Liver (tissue), 9 donors: Measurements from ENCODE around the gene CD300C. TPM values are rescaled to one million over a fixed set of nuclear protein-coding genes. Genes with fewer than 3 reads are reported as not detected.

Experiments
- DNase-seq: peaks from one replicate; pipeline ENCODE4 v3.0.0-alpha.2; 2017; ENCODE audit warnings: low spot score
- H3K27ac ChIP-seq, 2 donors: one replicate each; pipeline ENCODE4 v1.7.0; 2013; ENCODE audit warnings: inconsistent platforms in 2 of 2, low read length in 2 of 2, control low read depth in 1 of 2, low read depth in 1 of 2, mild to moderate bottlenecking in 1 of 2
- H3K27me3 ChIP-seq, 4 donors: one replicate each; pipeline versions ENCODE4 v1.6.1 to v1.7.0; 2013; ENCODE audit warnings: low read length in 3 of 4, inconsistent platforms in 1 of 4, mild to moderate bottlenecking in 1 of 4, moderate library complexity in 1 of 4; ENCODE audit not compliant: control insufficient read depth in 4 of 4, insufficient read depth in 4 of 4
- H3K36me3 ChIP-seq, 4 donors: one replicate each; pipeline versions ENCODE4 v1.6.1 to v1.7.0; 2013; ENCODE audit warnings: low read length in 3 of 4, mild to moderate bottlenecking in 3 of 4, low read depth in 1 of 4, moderate library complexity in 1 of 4; ENCODE audit not compliant: control insufficient read depth in 4 of 4, insufficient read depth in 3 of 4
- H3K4me1 ChIP-seq, 4 donors: one replicate each; pipeline versions ENCODE4 v1.6.1 to v1.7.0; 2013; ENCODE audit warnings: low read length in 3 of 4, mild to moderate bottlenecking in 3 of 4, moderate library complexity in 1 of 4; ENCODE audit not compliant: control insufficient read depth in 4 of 4, insufficient read depth in 4 of 4
- H3K4me3 ChIP-seq, 3 donors: one replicate each; pipeline versions ENCODE4 v1.6.1 to v1.7.0; 2013; ENCODE audit warnings: low read length in 3 of 3, control low read depth in 1 of 3, low read depth in 1 of 3, mild to moderate bottlenecking in 1 of 3
- H3K9ac ChIP-seq, 2 donors: one replicate each; pipeline ENCODE4 v1.7.0; 2013; ENCODE audit warnings: low read length in 2 of 2, mild to moderate bottlenecking in 2 of 2, moderate library complexity in 2 of 2, control low read depth in 1 of 2, low read depth in 1 of 2
- H3K9me3 ChIP-seq, 4 donors: one replicate each; pipeline versions ENCODE4 v1.6.1 to v1.7.0; 2013; ENCODE audit warnings: low read length in 3 of 4; ENCODE audit not compliant: control insufficient read depth in 4 of 4
- EGR1 ChIP-seq, 2 donors: IDR thresholded peaks; 2 replicates each; pipeline ENCODE4 v1.6.1; 2016 to 2018; ENCODE audit warnings: antibody characterized with exemption in 2 of 2, low read depth in 2 of 2
- FOXA1 ChIP-seq: IDR thresholded peaks from 2 replicates; pipeline ENCODE4 v1.6.1; 2016; ENCODE audit warnings: antibody characterized with exemption
- FOXA2 ChIP-seq: IDR thresholded peaks from 2 replicates; pipeline ENCODE4 v1.6.1; 2016; ENCODE audit warnings: antibody characterized with exemption
- GABPA ChIP-seq, 2 donors: IDR thresholded peaks in 1 of 2; conservative IDR thresholded peaks in 1 of 2; 2 replicates each; pipeline ENCODE4 v1.6.1; 2016; ENCODE audit warnings: antibody characterized with exemption in 2 of 2, mild to moderate bottlenecking in 1 of 2, moderate library complexity in 1 of 2
- HNF4A ChIP-seq, 2 donors: conservative IDR thresholded peaks; 2 replicates each; pipeline ENCODE4 v1.6.1; 2016; ENCODE audit warnings: antibody characterized with exemption in 2 of 2, mild to moderate bottlenecking in 2 of 2
- JUND ChIP-seq, 2 donors: IDR thresholded peaks; 2 replicates each; pipeline ENCODE4 v1.6.1; 2016; ENCODE audit warnings: antibody characterized with exemption in 2 of 2
- NR2F2 ChIP-seq: IDR thresholded peaks from 2 replicates; pipeline ENCODE4 v1.6.1; 2016; ENCODE audit warnings: antibody characterized with exemption
- RAD21 ChIP-seq, 2 donors: IDR thresholded peaks; 2 replicates each; pipeline ENCODE4 v1.6.1; 2016; ENCODE audit warnings: antibody characterized with exemption in 2 of 2, mild to moderate bottlenecking in 2 of 2
- RXRA ChIP-seq, 2 donors: IDR thresholded peaks; 2 replicates each; pipeline ENCODE4 v1.6.1; 2017 to 2018; ENCODE audit warnings: antibody characterized with exemption in 2 of 2, mild to moderate bottlenecking in 1 of 2
- SP1 ChIP-seq: IDR thresholded peaks from 2 replicates; pipeline ENCODE4 v1.6.1; 2018; ENCODE audit warnings: antibody characterized with exemption, mild to moderate bottlenecking
- TAF1 ChIP-seq: conservative IDR thresholded peaks from 2 replicates; pipeline ENCODE4 v1.6.1; 2016; ENCODE audit warnings: antibody characterized with exemption, mild to moderate bottlenecking
- YY1 ChIP-seq: IDR thresholded peaks from 2 replicates; pipeline ENCODE4 v1.6.1; 2016; ENCODE audit warnings: antibody characterized with exemption, mild to moderate bottlenecking
- WGBS: extraction: QIAGEN DNeasy Blood & Tissue Kit; methylation state at CpG from one replicate; pipeline ENCODE4 v1.1.7; 2013; 5-methylcytosine and 5-hydroxymethylcytosine counted together
- polyA plus RNA-seq, 2 donors: library from polyadenylated mRNA; stranded (reverse) in 1 of 2; unstranded in 1 of 2; fragments of 200-250 nt in 1 of 2; fragments of >200 nt in 1 of 2; fragmentation: Nextera tagmentation in 1 of 2; extraction: Ambion mirVana in 1 of 2; gene quantifications; one replicate each; pipeline versions ENCODE4 v1.2.1 to v1.2.3, GENCODE V29; 2013 to 2015
- total RNA-seq, 2 donors: library from RNA; depleted of rRNA; stranded (reverse); fragments of >200 nt; gene quantifications; one replicate each; pipeline ENCODE4 v1.2.3, GENCODE V29; 2014
- TF ChIP-seq, protein P1 (sequence below): IDR thresholded peaks from 2 replicates; pipeline ENCODE4 v1.6.1; 2016; ENCODE audit warnings: antibody characterized with exemption
- TF ChIP-seq, protein P2 (sequence below): fragments of 150-350 bp; IDR thresholded peaks from 2 replicates; pipeline ENCODE4 v1.5.1; 2017; ENCODE audit warnings: improper control_type of control experiment, low read depth, low read length; ENCODE audit not compliant: missing input control
- TF ChIP-seq, protein P3 (sequence below): IDR thresholded peaks from 2 replicates; pipeline ENCODE4 v1.6.1; 2016; ENCODE audit warnings: antibody characterized with exemption
- TF ChIP-seq, protein P4 (sequence below): IDR thresholded peaks from 2 replicates; pipeline ENCODE4 v1.6.1; 2016; ENCODE audit warnings: antibody characterized with exemption, mild to moderate bottlenecking
- TF ChIP-seq, protein P5 (sequence below): IDR thresholded peaks from 2 replicates; pipeline ENCODE4 v1.6.1; 2016; ENCODE audit warnings: antibody characterized with exemption
- donor health status: healthy.
- donor health status: healthy.
- donor health status: healthy.
- donor health status: healthy.
- donor health status: healthy.

Gene CD300C
- total and polyA plus RNA-seq, 4 donors = 0.17 to 1.5 (median 1.0) TPM

DNA sequence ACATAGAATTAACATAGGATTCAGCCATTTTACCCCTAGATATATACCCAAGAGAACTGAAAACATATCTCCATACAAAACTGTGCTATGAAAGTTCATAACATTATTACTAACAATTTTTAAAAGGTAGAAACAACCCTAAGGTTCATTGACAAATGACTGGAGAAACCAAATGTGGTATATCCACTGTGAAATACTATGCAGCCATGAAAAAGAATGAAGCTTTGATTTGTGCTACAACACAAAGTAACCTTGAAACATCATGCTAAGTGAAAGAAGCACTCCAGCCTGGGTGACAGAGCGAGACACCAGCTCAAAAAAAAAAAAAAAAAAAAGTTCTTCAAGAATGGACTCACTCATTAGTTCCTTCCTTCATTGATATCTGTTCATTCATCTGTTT, 45.6 kb upstream of the CD300C start:
- DNase-seq = no peak
- H3K36me3 ChIP-seq = no peaks in the 10 kb centered on the region
- H3K27ac ChIP-seq = no peak overlapping the region
- H3K9me3 ChIP-seq = no peaks in the 10 kb centered on the region
- no peak overlapping the region for H3K4me3 ChIP-seq
- no peak overlapping the region for H3K9ac ChIP-seq
- H3K27me3 ChIP-seq = no peaks in the 10 kb centered on the region
- TF ChIP-seq NR2F2 (no peak), FOXA2 (no peak), FOXA1 (no peak), RXRA (IDR thresholded peaks at IDR 0.05) (no peak), HNF4A (conservative IDR thresholded peaks at IDR 0.05) (no peak), RAD21 (IDR thresholded peaks at IDR 0.05) (no peak), TAF1 (no peak), SP1 (no peak), YY1 (no peak), JUND (IDR thresholded peaks at IDR 0.05) (no peak)
- TF ChIP-seq, protein P1, sequence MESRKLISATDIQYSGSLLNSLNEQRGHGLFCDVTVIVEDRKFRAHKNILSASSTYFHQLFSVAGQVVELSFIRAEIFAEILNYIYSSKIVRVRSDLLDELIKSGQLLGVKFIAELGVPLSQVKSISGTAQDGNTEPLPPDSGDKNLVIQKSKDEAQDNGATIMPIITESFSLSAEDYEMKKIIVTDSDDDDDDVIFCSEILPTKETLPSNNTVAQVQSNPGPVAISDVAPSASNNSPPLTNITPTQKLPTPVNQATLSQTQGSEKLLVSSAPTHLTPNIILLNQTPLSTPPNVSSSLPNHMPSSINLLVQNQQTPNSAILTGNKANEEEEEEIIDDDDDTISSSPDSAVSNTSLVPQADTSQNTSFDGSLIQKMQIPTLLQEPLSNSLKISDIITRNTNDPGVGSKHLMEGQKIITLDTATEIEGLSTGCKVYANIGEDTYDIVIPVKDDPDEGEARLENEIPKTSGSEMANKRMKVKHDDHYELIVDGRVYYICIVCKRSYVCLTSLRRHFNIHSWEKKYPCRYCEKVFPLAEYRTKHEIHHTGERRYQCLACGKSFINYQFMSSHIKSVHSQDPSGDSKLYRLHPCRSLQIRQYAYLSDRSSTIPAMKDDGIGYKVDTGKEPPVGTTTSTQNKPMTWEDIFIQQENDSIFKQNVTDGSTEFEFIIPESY = no peak
- TF ChIP-seq, protein P2, sequence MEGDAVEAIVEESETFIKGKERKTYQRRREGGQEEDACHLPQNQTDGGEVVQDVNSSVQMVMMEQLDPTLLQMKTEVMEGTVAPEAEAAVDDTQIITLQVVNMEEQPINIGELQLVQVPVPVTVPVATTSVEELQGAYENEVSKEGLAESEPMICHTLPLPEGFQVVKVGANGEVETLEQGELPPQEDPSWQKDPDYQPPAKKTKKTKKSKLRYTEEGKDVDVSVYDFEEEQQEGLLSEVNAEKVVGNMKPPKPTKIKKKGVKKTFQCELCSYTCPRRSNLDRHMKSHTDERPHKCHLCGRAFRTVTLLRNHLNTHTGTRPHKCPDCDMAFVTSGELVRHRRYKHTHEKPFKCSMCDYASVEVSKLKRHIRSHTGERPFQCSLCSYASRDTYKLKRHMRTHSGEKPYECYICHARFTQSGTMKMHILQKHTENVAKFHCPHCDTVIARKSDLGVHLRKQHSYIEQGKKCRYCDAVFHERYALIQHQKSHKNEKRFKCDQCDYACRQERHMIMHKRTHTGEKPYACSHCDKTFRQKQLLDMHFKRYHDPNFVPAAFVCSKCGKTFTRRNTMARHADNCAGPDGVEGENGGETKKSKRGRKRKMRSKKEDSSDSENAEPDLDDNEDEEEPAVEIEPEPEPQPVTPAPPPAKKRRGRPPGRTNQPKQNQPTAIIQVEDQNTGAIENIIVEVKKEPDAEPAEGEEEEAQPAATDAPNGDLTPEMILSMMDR = no peak
- TF ChIP-seq, protein P3, sequence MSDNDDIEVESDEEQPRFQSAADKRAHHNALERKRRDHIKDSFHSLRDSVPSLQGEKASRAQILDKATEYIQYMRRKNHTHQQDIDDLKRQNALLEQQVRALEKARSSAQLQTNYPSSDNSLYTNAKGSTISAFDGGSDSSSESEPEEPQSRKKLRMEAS = no peak
- TF ChIP-seq, protein P4, sequence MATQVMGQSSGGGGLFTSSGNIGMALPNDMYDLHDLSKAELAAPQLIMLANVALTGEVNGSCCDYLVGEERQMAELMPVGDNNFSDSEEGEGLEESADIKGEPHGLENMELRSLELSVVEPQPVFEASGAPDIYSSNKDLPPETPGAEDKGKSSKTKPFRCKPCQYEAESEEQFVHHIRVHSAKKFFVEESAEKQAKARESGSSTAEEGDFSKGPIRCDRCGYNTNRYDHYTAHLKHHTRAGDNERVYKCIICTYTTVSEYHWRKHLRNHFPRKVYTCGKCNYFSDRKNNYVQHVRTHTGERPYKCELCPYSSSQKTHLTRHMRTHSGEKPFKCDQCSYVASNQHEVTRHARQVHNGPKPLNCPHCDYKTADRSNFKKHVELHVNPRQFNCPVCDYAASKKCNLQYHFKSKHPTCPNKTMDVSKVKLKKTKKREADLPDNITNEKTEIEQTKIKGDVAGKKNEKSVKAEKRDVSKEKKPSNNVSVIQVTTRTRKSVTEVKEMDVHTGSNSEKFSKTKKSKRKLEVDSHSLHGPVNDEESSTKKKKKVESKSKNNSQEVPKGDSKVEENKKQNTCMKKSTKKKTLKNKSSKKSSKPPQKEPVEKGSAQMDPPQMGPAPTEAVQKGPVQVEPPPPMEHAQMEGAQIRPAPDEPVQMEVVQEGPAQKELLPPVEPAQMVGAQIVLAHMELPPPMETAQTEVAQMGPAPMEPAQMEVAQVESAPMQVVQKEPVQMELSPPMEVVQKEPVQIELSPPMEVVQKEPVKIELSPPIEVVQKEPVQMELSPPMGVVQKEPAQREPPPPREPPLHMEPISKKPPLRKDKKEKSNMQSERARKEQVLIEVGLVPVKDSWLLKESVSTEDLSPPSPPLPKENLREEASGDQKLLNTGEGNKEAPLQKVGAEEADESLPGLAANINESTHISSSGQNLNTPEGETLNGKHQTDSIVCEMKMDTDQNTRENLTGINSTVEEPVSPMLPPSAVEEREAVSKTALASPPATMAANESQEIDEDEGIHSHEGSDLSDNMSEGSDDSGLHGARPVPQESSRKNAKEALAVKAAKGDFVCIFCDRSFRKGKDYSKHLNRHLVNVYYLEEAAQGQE = no peak
- H3K4me1 ChIP-seq = no peaks in the 10 kb centered on the region
- WGBS = 84% methylated on average over 1 of the region's 1 CpG

DNA sequence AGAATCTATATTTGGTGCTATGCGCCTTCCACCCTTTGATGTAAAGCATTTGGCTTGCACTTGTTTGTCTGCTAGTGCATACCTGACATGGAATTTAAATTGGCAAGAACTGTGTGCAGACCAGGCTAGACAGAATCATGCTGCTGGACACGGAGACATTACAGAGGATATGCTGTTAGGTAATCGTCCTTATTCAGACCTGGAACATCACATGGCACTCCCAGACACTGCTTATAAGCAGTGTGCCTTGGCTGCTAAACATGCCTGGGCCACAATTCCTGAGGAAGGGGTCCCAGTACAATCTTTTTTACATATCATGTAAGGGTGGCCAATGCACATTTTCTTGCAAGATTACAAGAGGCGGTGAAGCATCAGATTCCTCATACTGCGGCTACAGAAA, 39.8 kb upstream of the CD300C start:
- Histone ChIP-seq H3K9ac (no peak overlapping the region), H3K4me1 (no peaks in the 10 kb centered on the region), H3K36me3 (no peaks in the 10 kb centered on the region), H3K27me3 (no peaks in the 10 kb centered on the region), H3K9me3 (peaks cover 0 to 2% (median 0%) of the 10 kb centered on the region in 4 donors), H3K27ac (no peak overlapping the region), H3K4me3 (no peak overlapping the region)
- TF ChIP-seq, protein P4 = no peak
- no peak for TF ChIP-seq RXRA (IDR thresholded peaks at IDR 0.05)
- TF ChIP-seq SP1 = no peak
- no peak for TF ChIP-seq YY1
- TF ChIP-seq NR2F2 = no peak
- TF ChIP-seq TAF1 = no peak
- TF ChIP-seq, protein P5, sequence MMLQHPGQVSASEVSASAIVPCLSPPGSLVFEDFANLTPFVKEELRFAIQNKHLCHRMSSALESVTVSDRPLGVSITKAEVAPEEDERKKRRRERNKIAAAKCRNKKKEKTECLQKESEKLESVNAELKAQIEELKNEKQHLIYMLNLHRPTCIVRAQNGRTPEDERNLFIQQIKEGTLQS = no peak
- no peak for TF ChIP-seq FOXA1
- TF ChIP-seq GABPA (IDR thresholded peaks at IDR 0.05 in 1 of 2, conservative IDR thresholded peaks at IDR 0.05 in 1 of 2) = no peak
- TF ChIP-seq FOXA2 = no peak
- TF ChIP-seq EGR1 (IDR thresholded peaks at IDR 0.05; ENCODE audit: low read depth in 2 of 2) = no peak
- TF ChIP-seq RAD21 (IDR thresholded peaks at IDR 0.05) = no peak
- 83% methylated on average over 5 of the region's 5 CpGs for WGBS
- no peak for DNase-seq
